Erythroblast (primary cell): ENCODE results near the gene OPCML.

Experiments
- GATA1 ChIP-seq: IDR thresholded peaks from 2 replicates; pipeline ENCODE4 v1.6.1; 2011; ENCODE audit warnings: low read depth, mild to moderate bottlenecking, control low read depth, low read length, moderate library complexity
- POLR2A ChIP-seq: IDR thresholded peaks from 2 replicates; pipeline ENCODE4 v1.6.1; 2011; ENCODE audit warnings: mild to moderate bottlenecking, low read length

DNA sequence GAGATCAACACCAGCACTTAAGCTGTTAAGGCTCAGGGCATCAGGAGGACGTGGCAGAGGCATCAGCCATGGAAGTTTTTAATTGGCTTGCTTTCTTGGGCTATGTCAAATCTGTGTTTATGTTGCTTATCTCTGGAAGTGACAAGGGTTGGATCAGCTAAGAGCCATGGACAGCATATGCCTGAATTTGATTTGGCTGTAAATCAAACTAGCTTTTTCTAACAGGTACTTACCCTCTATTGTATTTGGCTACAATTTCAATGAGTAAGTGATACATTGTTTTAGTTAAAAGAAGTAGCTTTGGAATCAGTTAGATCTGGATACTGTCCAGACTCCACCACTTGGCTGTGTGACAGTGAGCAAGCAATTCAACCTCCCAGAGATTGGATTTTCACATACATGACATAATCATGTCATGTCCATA, 936.6 kb downstream of the OPCML start:
- TF ChIP-seq POLR2A: no peak
- no peak for TF ChIP-seq GATA1
